Mammary epithelial cell (primary cell): Measurements from ENCODE around the gene QRSL1.

Experiments
- EZH2 ChIP-seq: IDR thresholded peaks from 2 replicates; pipeline ENCODE4 v1.6.1; 2012; ENCODE audit warnings: low read length, inconsistent platforms, borderline replicate concordance
- TF ChIP-seq, protein P1 (sequence below), 2 donors: IDR thresholded peaks in 1 of 2; conservative IDR thresholded peaks in 1 of 2; 2 replicates each; pipeline ENCODE4 v1.5.1; 2011 to 2012; ENCODE audit warnings: inconsistent platforms in 2 of 2, low read length in 2 of 2, mild to moderate bottlenecking in 2 of 2, control low read depth in 1 of 2, low read depth in 1 of 2; ENCODE audit not compliant: insufficient read depth in 1 of 2; ENCODE audit errors: extremely low read depth in 1 of 2

DNA sequence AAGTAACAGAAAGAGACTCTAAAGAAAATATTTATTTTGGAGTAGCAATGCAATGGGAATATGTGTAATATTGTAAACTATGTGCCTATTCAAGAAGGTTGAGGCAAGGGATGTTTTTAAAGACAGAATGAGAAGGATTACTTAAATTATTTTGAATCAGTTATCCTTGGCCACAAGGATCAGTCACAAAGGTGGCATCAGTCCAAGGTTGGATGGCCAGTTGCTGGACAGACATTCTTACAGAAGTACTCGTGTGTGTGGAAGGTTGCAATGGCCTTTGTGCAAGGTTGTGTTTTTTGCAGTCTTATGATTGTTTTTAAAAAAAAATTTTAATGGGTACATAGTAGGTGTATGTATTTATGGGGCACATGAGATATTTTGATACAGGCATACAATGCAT is 2.0 kb downstream of the QRSL1 start:
- TF ChIP-seq, protein P1, sequence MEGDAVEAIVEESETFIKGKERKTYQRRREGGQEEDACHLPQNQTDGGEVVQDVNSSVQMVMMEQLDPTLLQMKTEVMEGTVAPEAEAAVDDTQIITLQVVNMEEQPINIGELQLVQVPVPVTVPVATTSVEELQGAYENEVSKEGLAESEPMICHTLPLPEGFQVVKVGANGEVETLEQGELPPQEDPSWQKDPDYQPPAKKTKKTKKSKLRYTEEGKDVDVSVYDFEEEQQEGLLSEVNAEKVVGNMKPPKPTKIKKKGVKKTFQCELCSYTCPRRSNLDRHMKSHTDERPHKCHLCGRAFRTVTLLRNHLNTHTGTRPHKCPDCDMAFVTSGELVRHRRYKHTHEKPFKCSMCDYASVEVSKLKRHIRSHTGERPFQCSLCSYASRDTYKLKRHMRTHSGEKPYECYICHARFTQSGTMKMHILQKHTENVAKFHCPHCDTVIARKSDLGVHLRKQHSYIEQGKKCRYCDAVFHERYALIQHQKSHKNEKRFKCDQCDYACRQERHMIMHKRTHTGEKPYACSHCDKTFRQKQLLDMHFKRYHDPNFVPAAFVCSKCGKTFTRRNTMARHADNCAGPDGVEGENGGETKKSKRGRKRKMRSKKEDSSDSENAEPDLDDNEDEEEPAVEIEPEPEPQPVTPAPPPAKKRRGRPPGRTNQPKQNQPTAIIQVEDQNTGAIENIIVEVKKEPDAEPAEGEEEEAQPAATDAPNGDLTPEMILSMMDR (conservative IDR thresholded peaks at IDR 0.05 in 1 of 2, IDR thresholded peaks at IDR 0.05 in 1 of 2; ENCODE audit: extremely low read depth in 1 of 2, insufficient read depth in 1 of 2, low read depth in 1 of 2, low read length in 2 of 2): no peak
- no peak for TF ChIP-seq EZH2
